Measurements from ENCODE around the gene RAPGEF5.

The RAPGEF5 gene

DNA sequence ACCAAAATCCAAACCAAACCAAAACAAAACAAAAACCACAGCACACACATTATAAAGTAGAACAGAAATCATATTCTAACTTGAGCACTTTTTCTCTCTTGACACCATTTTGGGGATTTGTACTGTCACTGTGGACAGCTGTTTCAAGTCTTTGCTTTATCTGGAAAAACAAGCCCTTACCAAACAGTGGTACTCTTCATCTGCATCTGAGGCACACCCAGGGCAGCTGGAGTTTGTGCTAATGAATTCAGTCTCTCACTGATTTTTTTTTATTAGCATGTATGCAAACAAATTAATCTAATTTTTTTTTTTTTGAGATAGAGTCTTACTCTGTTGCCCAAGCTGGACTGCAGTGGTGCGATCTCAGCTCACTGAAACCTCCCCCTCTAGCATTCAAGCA is 171.4 kb downstream of the RAPGEF5 start:
- no peak for DNase-seq

DNA sequence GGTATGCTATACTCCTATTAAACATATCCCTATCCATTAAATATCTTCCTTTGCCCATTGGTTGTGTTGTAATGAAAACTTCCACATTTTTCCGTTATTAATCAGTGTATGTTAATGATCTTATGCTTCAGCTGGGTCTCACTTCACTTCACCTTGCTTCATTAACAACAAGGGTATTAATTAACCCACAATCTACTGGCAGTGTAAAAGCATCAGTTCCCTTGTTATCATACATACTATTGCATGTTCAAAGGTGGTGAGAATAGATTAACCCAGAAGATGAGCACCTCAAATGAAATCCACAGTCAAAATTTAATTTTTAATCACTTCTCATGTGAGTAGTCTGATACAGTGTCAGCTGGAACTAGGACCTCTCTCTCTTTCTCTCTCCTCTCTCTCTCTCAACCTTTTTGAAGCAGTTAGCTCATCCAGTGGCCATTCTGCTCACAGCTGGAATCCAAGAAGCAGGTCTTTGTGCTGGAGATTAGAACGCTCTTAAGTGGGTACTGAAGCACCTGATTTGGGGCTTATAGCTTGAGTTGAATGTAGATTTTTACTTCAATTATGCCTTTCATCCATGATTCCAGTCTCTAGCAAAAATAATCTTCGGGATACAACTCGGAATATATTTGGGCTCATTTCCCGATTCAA is 172.3 kb downstream of the RAPGEF5 start:
- no peak for DNase-seq

DNA sequence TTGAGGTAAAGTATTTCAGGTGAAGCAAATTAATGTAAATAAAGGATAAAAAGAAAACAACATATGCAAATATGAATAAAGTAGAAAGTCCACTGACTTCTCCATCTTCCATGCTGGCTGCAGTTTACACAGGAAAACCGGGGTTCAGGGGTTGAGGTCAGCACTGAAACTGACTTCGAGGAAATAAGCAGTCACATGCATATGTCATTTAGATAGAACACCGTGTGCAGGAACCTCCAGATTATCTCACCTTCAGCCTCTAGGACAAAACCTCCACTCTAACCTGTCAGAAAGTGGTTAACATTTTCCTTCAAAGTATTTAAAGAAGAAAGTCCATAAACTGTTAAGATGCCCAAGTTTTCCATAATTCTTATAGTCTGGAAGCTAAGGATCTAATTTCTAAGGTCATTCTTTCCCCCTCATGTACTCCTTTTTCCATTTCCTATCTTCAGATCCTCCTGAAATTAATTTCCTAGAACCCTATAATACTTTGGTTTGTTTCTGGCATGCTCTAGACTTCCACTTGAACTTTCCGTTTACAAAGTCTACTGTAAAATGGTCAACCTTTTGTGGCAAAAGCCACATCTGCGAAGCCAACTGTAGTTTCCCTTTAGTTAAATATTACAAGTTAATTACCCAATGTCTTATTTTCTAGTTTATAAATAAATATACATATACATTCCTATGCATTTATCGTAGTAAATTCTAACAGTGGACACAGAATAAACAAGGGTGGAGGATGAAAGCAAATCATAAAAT is 173.3 kb downstream of the RAPGEF5 start:
- DNase-seq, result no peak

DNA sequence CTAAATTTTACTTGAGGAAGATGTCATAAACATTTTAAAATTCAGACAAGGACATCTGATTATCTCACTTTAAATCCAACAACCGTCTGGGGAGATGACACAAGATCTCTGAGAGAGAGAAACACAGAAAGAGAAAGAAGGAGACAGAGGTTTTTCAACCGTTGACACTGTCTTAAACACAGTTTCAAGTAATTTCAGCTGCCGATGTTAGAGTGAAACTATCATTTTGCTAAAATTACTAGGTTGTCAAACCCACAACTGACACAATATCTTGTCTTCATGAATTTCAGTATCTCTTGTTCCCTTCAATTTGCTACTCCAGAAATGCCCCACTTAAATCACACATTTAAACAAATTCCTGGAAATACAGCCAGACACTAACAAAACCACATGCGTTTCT is 174.8 kb downstream of the RAPGEF5 start:
- DNase-seq, result no peak

DNA sequence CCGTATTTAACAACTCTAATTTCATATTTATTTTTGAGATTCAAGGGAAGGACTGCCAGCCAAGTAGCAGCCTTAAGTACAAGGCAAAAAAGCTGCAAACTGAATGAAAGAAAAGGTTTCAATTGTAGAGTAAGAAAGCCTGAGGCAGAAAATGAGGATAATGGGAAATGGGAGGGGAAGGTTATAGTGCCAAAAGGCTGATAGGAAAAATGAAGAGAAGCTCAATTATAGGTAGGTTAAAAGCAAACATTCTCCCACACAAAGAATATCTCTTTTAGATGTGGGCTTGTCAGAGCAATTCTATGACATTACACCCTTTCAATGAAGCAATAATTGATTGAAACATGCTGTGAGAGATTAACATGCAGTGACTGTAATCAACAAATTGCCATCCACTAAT is 175.3 kb downstream of the RAPGEF5 start:
- no peak for DNase-seq

DNA sequence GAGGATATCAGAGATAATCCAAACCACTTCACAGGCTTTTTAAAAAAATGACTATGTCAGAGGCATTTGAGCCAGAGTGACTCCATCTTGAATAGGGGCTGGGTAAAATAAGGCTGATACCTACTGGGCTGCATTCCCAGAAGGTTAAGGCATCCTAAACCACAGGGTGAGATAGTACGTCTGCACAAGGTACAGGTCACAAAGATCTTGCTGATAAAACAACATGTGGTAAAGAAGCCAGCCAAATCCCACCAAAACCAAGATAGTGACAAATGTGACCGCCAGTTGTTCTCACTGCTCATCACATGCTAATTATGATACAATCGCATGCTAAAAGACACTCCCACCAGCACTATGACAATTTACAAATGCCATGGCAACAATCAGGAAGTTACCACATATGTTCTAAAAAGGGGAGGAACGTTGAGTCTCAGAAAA is 177.5 kb downstream of the RAPGEF5 start:
- no peak for DNase-seq

DNA sequence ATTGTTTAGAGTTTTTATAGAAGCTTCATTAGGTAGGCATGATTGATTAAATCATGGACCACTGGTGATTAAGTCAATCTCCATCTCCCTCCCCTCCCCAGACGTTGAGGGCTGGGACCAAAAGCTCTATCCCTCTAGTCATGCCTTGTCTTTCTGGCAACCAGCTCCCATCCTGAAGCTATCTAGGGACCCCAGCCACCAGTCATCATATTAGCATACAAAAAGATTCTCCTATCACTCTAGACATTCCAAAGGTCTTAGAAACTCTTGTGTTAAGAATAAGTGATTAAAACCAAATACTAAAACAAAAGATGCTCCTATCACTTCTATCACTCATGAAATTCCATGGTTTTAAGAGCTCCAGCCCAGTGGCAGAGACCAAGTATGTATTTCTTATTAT is 178.2 kb downstream of the RAPGEF5 start:
- no peak for DNase-seq

DNA sequence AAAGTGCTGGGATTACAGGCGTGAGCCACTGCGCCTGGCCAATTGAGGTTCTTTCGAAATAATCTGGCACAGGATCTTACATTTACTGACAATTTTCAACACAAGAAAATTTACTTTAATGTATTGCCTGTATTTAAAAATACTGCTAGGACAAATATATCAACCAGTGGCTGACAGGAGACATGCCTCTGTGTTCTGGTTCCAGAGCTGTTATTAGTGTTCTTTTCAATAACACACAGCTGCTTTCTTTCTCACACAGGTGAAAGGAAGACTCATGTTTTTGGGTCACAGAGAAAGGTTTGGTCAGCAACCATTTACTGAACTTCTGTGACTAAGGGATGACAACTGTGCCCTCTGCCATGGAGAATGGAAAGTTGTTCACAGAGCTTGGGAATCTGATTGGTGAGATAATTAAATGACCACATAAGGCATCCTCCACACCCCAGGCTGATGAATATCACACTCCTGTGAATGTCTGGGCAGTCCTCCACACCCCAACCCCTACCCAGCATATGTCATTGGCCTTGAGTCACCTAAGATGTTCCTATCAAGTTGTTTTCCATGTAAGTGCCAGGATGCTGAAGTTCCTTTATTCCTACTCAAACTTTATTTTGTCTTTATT is 180.1 kb downstream of the RAPGEF5 start:
- DNase-seq, result no peak

DNA sequence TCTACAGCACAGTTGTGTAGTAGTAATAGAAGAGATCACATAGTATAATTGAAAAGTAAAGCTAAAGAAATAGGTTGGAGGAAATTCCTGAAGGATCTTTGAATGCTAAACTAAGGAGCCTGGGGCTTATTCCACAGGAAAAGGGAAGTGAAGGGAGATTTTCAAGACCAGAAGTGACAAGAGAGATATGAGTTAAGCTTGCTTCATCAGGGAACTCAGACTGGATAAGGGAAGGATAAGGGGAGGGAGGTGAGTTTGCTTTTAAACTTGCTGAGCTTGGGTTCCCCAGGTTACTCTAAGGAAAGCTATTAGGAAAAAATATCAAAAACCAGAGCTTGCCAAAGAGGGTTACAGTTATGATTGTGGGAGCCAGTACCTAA is 182.4 kb downstream of the RAPGEF5 start:
- DNase-seq, result no peak

DNA sequence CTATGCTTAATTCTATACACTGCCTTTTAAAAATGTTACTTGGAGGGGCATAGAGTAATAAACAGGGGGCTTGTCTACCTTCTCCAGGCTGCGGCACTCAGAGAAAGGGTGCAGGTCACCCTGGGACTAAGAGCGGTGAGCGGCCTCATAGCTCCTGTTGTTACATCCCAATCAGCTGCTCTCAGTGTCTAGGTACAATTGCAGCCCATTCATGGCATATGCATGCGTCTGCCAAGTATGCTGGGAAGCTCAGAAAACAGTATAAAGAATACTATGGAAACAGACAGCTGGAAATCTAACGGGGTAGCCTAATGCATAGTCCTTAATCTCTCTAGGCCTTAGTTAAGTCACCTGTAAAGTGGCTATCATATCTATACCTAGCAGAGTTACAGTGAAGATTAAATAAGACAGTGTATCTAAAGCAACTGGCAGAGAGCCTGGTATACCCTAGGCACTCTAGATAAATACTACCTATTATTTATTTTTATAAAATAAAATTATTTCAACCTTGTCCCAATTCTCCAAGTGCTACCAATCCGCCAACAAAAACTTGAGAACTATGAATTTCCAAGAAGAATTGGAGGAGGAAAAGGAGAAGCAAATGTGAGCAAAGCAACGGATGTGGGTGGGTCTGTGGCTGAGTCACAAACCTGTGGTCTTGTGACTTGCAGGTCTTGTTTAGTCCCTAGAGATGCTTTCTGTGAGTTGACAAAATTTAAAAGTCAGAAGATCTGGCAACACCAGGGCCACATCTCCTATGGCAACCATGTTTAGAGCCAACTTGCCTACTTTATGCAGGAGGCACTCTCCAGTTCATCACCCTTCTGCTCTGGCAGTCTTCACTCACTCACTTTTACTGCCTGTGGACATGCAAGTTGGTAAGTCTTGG is 183.0 kb downstream of the RAPGEF5 start:
- no peak for DNase-seq

DNA sequence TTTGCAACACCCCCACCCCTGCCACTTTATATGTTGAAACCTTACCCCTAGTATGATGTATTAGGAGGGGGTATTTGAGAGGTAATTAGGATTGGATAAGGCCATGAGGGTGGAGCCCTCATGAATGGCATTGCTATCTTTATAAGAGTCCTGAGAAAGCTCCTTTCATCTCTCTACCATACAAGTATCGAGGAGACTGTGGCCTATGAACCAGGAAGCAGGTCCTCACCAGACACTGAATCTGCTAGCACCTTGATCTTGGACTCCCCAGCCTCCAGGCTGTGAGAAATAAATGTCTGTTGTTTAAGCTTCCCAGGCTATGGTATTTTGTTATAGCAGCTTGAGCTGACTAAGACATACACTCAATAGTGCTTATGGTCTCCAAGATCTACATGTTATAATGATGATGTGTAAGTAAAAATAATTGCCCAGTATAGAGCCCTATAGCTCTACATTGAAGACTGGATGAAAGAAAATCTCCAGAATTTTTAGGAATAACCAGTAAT is 188.8 kb downstream of the RAPGEF5 start:
- DNase-seq, result no peak

DNA sequence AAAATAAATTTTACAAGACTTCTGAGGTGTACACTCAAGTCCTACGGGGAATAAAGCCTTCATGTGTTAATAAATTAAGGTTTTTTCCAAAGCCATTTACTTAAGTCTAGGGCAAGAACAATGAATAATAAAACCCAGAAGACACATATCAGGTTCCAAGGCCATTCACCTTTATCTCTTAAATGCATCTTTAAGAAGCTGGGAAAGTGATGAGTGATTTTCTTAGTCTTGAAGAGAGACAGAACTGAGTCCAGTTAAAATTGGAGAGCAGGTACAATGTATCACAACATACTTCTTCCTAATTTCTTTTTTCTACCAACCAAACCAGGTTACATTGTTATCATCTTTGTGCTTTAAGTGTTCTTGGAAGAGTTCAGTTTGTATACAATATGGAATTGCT is 189.5 kb downstream of the RAPGEF5 start:
- no peak for DNase-seq

DNA sequence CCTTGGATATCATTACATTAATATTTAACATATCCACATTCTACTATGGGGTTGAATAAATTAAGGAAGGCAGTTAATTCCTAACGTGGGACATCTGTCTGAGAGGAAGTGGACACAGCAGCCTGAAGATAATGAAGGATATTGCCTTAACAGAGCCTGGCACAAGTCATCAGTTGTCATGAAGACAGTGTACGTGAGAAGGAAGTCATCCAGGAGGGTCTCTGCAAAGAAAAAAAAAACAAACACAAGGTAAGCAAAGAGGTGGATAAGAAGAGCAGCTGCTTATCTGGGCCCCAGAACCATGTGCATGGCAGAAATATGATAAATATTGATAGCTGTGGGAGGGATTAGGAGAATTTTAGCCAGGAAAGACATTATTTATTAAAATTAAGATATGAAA is 190.0 kb downstream of the RAPGEF5 start:
- no peak for DNase-seq

DNA sequence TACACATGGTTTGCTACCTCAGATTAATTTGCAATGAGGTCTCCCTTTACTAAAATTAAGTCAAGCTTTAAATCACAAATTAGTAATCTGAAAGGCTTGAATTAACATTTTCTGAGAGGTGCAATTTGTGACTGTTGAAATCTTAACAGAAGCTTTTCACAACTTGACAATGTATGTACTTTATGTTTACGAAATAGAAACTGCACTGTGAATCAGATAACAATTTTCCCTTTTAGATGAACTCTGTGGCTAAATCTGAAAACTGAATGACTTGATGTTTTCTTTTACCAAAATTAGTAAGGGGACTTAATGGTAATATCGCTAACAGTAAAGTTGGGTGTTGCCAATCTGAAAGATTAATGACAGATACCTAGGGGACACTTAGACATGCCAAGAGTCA is 197.6 kb downstream of the RAPGEF5 start:
- DNase-seq, result no peak

DNA sequence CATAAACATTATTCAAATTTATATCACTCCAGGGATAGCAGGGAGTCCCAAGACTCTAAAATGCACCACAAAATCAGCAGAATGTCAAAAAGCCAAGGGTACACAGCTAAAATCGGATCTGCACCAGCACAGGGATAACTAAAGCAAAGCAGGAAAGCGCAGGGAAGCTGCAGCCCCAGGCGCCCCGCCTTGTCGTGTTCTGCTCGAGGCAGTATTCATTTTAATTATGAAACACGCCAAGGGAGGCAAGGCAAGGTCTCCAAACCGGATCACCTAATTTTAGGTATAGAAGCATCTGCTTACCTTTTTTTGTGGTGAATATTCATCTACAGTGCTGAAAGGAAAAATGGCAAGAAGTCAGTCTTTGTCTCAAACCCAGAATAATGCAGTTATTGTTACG is 199.4 kb downstream of the RAPGEF5 start:
- no peak for DNase-seq

DNA sequence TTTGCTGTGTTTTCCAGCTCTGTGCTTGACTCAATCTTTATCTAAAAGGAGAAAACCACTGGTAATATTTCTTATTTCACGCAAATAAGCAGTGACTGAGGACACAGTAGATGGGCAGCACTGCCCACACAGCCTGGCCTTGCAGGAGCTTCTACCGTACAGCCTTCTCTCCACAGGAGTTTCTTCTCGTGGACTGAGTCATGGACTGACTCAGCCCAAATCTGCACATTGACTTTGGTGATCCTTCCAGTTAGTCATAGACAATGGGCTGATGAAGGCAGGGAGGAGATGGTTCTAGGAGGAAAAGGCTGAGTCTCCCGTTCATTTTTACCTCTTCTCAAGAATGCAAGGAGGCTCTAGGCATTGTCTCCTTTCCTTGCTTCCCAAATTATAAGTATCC is 200.7 kb downstream of the RAPGEF5 start:
- no peak for DNase-seq

DNA sequence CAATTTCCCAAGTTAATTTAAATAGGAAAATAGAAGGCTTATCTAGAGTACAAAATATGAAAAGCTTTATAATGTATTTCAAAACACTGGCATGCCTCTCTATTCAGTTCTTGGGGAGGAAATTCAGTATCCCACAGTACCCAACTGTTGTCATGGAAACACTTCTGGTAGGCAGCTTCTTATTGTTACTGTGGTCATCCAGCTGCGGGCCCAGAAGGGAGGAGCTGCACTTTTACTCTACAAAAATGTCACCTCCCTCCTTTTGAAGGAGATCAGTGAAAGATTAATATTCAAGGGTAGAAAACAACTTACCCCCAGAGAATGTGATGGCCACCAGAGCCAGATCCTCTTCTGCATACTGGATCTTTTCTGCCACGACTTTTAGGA is 202.8 kb downstream of the RAPGEF5 start:
- DNase-seq, result no peak

DNA sequence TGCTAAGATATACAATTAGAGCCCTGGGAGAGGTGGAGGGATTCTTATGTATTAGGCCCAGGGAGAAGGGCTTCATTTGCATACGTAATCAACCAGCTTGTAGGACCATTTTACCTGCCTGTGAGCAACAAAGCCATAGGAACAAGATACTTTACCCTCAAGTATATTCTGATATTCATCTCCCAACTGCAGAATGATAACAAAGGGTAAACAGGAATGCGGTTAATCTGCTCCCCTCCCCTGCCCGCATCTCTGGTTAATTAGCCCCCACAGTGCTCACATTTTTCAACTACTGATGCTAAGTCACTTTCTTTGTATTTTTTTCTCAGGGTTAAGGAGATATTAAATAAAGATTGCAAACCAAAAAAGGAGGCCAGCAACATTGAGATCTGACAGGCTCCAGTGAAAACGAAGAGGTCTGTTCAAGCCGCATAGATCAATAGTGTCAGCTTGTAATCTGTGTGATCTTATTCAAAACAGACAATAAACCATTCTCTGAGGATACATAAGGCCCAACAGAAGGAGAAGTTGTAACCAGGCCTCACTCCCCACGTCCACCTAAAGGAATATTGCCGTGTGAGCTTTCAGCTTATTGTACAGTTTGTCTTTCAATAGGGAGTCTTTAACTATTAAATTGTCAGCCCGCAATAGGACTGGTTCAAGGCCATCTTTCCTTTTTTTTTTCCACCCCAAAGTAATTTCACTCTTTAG is 203.4 kb downstream of the RAPGEF5 start:
- no peak for DNase-seq

DNA sequence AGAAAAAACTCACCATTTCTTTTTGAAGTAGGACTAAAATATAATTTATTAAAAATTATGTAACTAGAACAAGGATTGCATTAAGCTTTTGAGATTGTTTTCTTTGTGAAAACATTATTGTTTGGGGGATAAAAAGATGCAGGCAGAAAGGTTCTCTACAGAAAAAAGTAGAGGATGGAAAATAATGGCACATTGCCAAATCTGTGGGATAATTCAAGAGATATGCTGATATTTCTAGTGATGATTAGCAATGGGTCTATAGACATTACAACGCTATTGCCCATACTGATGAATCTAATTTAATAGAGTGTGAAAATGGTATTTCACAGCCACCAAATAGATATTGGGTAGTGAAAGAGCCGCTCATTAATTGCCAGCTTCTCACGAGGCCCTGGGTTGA is 204.3 kb downstream of the RAPGEF5 start:
- DNase-seq, result no peak

DNA sequence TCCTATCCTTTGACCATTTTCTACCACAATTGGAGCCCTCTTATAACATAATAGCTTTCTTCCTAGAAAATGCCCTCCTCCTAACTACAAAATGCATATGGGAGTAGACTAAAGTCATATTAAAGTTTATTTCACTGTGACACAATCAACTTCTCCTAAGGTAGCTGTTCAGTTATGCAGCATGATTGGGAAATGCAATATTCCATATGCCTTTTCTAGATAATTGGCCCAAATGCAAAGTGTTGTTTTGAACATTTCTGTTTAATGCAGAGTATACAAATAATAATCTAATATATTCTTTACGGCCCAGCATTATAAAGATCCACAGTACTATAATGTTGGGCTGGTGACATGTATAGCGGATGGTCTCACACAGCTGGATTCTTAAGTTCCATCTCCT is 205.1 kb downstream of the RAPGEF5 start:
- DNase-seq, result no peak

DNA sequence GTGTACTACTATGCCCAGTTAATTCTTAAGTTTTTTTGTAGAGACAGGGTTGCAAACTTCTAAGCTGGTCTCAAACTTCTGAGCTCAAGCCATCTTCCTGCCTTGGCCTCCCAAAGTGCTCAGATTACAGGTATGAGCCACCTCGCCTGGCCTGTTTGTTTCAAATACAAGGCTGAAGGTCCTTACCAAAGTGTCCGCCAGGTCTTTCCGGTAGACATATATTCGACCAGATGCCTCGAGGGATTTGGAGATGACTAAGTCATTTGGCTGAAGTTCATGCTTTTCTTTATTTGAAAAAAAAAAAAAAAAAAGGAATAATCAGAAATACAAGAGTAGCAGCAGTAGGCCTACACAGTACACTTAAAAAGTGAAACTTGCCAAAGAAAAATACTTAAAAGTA is 206.7 kb downstream of the RAPGEF5 start:
- DNase-seq, result no peak

DNA sequence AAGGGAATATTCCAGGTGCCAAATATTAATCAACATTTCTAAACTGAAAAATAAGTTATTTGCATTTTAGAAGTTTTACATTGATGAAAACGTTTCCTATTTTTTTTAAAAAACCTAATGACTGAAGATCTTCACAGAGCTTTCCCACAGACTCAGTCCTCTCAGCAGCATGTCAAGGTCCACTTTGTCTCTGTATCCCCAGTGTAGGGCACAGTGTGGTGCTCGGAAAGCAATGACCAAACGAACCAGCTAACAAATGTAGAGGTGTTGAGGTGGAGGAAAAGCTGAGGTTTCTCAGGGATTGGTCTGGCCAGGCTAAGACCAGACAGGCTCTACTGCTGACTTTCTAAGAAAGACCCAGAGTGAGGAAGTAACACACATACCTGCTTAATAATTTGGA is 209.1 kb downstream of the RAPGEF5 start:
- no peak for DNase-seq

Data from NCI-H1105 (cell line).